ENCODE results near the gene EPRS1.
"Not testable (repeated sequence)": the region's sequence is repeated elsewhere in the genome, so short reads cannot be mapped to it uniquely, and the experiment has no call there.

Gene EPRS1

GRCh38 chr1:220037810-220038209 lies 8.5 kb downstream of the EPRS1 start:
- DNase-seq = not testable (repeated sequence)

GRCh38 chr1:220032911-220033310 lies 13.4 kb downstream of the EPRS1 start:
- DNase-seq = no peak

GRCh38 chr1:220031287-220031686 lies 15.0 kb downstream of the EPRS1 start:
- no peak for DNase-seq

- no peak for DNase-seq
Observed at GRCh38 chr1:220028346-220028895, 17.9 kb downstream of the EPRS1 start.

- DNase-seq = no peak
Observed at GRCh38 chr1:220019071-220019470, 27.2 kb downstream of the EPRS1 start.

- no peak for DNase-seq
Observed at GRCh38 chr1:220013497-220013896, 32.8 kb downstream of the EPRS1 start.

- DNase-seq = no peak
Observed at GRCh38 chr1:220012259-220012658, 34.0 kb downstream of the EPRS1 start.

GRCh38 chr1:220011620-220012019 lies 34.7 kb downstream of the EPRS1 start:
- no peak for DNase-seq

GRCh38 chr1:220007438-220007837 lies 38.9 kb downstream of the EPRS1 start:
- no peak for DNase-seq

- no peak for DNase-seq
Observed at GRCh38 chr1:220005489-220005888, 40.8 kb downstream of the EPRS1 start.

GRCh38 chr1:220003610-220004299 lies 42.5 kb downstream of the EPRS1 start:
- no peak for DNase-seq

- DNase-seq = no peak
Observed at GRCh38 chr1:220003015-220003414, 43.3 kb downstream of the EPRS1 start.

- no peak for DNase-seq
Observed at GRCh38 chr1:220001095-220001501, 45.2 kb downstream of the EPRS1 start.

GRCh38 chr1:219999821-220000220 lies 46.5 kb downstream of the EPRS1 start:
- no peak for DNase-seq

Data from stimulated activated CD4-positive, alpha-beta T cell treated with anti-CD3 and anti-CD28 coated beads, Interleukin-2, amount 100 ng/mL, for 24 hours (primary cell).